HL-60 (cell line): Measurements from ENCODE around the gene RAVER1.

ENCODE experiments used
- DNase-seq, 2 experiments: peaks; one replicate each; pipeline ENCODE4 v3.0.0-alpha.2; 2010 to 2020; ENCODE audit warnings: low read depth in 1 of 2, low spot score in 1 of 2
- H3K27ac ChIP-seq: fragments of 250-450 bp; sonication (Bioruptor Pico); replicated peaks from 2 replicates; pipeline ENCODE4 v1.5.1; 2020; ENCODE audit warnings: mild to moderate bottlenecking, moderate library complexity
- H3K27me3 ChIP-seq: fragments of 250-450 bp; sonication (Bioruptor Pico); 2 replicates; pipeline ENCODE4 v1.5.1; 2021; ENCODE audit warnings: mild to moderate bottlenecking, moderate library complexity; ENCODE audit not compliant: insufficient read depth, poor library complexity, severe bottlenecking
- H3K4me3 ChIP-seq: replicated peaks from 2 replicates; pipeline ENCODE4 v1.5.1; 2011; ENCODE audit warnings: mild to moderate bottlenecking, control low read depth, low read length; ENCODE audit not compliant: insufficient read depth
- GABPA ChIP-seq: IDR thresholded peaks from 2 replicates; pipeline ENCODE4 v1.6.1; 2012; ENCODE audit warnings: low read depth
- POLR2AphosphoS5 ChIP-seq: IDR thresholded peaks from 2 replicates; pipeline ENCODE4 v1.6.1; 2012; ENCODE audit warnings: low read depth
- SPI1 ChIP-seq: IDR thresholded peaks from 2 replicates; pipeline ENCODE4 v1.6.1; 2012; ENCODE audit warnings: low read depth, mild to moderate bottlenecking, borderline replicate concordance
- TF ChIP-seq, protein P1 (sequence below): IDR thresholded peaks from one replicate; pipeline ENCODE4 v1.5.1; 2011; ENCODE audit warnings: low read length, control low read depth, inconsistent platforms; ENCODE audit not compliant: insufficient read depth
- TF ChIP-seq, protein P2 (sequence below): IDR thresholded peaks from 2 replicates; pipeline ENCODE4 v1.6.1; 2012; ENCODE audit warnings: low read depth; ENCODE audit not compliant: insufficient replicate concordance

Gene RAVER1

DNA sequence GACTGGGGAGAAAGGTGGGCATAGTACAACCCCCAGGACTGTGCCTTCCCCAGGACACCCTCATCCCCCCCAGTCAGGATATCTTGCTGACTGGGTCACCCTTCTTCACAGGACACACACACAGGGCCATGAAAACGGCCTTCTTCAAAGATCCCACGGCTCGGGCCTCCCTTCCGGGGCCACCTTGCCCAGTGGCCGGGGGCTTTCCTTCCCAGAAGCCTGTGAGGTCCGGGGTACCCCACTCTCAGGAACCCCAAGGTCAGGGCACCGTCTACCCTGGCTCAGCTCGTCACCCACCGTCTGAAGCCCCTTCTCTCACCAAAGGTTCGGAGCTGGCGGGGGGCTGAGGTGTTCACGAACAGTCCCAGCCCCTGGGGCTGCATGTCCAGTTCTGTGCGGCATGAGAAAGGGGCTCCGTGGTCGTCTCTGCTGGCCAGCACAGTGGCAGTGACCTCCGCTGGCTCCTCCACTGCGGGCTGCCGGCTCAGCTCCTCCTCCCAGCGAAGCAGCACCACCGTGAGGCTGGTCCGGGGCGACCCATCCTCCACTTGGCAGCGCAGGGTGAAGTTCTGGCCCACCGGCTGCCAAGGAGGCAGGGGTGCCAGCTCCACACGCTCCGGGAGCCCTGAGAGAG, 2.1 kb upstream of the RAVER1 start:
- DNase-seq: no peak
- H3K27me3 ChIP-seq: no peaks in the 10 kb centered on the region
- H3K4me3 ChIP-seq: no peak overlapping the region
- TF ChIP-seq, protein P1, sequence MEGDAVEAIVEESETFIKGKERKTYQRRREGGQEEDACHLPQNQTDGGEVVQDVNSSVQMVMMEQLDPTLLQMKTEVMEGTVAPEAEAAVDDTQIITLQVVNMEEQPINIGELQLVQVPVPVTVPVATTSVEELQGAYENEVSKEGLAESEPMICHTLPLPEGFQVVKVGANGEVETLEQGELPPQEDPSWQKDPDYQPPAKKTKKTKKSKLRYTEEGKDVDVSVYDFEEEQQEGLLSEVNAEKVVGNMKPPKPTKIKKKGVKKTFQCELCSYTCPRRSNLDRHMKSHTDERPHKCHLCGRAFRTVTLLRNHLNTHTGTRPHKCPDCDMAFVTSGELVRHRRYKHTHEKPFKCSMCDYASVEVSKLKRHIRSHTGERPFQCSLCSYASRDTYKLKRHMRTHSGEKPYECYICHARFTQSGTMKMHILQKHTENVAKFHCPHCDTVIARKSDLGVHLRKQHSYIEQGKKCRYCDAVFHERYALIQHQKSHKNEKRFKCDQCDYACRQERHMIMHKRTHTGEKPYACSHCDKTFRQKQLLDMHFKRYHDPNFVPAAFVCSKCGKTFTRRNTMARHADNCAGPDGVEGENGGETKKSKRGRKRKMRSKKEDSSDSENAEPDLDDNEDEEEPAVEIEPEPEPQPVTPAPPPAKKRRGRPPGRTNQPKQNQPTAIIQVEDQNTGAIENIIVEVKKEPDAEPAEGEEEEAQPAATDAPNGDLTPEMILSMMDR: no peak
- TF ChIP-seq GABPA: no peak
- TF ChIP-seq POLR2AphosphoS5: no peak
- TF ChIP-seq, protein P2, sequence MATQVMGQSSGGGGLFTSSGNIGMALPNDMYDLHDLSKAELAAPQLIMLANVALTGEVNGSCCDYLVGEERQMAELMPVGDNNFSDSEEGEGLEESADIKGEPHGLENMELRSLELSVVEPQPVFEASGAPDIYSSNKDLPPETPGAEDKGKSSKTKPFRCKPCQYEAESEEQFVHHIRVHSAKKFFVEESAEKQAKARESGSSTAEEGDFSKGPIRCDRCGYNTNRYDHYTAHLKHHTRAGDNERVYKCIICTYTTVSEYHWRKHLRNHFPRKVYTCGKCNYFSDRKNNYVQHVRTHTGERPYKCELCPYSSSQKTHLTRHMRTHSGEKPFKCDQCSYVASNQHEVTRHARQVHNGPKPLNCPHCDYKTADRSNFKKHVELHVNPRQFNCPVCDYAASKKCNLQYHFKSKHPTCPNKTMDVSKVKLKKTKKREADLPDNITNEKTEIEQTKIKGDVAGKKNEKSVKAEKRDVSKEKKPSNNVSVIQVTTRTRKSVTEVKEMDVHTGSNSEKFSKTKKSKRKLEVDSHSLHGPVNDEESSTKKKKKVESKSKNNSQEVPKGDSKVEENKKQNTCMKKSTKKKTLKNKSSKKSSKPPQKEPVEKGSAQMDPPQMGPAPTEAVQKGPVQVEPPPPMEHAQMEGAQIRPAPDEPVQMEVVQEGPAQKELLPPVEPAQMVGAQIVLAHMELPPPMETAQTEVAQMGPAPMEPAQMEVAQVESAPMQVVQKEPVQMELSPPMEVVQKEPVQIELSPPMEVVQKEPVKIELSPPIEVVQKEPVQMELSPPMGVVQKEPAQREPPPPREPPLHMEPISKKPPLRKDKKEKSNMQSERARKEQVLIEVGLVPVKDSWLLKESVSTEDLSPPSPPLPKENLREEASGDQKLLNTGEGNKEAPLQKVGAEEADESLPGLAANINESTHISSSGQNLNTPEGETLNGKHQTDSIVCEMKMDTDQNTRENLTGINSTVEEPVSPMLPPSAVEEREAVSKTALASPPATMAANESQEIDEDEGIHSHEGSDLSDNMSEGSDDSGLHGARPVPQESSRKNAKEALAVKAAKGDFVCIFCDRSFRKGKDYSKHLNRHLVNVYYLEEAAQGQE: no peak
- no peak for TF ChIP-seq SPI1
- no peak overlapping the region for H3K27ac ChIP-seq

DNA sequence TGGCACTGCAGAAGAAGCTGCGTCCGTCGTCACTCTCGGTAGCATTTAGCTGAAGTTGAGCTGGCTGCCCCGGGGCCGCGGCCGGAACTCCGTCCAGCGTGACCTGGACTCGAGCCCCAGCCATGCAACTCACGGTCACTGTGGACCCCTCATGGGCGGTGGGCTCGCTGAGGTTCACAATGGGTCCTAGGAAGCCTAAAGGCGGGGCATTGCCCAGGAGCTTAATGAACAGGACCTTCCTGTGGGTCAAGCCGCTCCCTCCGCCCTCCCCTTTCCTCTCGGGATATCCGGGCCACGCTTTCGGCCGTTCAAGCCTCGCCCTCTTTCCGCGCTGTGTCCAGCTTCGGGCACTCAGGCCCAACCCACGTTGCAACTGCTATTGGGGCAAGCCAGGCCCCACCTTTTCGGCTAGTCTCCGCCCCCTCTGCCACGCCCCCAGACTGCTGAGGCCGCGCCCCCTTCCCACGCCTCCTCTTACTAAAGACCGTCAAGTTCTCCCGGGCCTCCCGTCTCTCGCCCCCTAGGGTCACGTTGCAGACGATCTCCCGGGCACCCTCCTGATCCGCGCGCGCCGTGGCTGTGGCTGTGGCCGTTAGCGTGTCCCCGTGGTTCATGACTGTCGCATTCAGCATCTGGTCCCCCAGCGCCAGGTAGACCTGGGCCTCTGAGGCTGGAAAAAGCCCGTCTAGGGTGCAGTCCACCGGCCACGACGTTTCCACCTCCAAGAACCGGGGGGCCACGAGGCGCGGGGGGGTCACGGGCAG, 1.4 kb upstream of the RAVER1 start:
- TF ChIP-seq SPI1 (no peak), POLR2AphosphoS5 (no peak), GABPA (no peak)
- TF ChIP-seq, protein P2: no peak
- TF ChIP-seq, protein P1: no peak
- Histone ChIP-seq H3K4me3 (no peak overlapping the region), H3K27me3 (no peaks in the 10 kb centered on the region), H3K27ac (no peak overlapping the region)
- peak in 1 of 2 experiments; percentile 19 for DNase-seq

DNA sequence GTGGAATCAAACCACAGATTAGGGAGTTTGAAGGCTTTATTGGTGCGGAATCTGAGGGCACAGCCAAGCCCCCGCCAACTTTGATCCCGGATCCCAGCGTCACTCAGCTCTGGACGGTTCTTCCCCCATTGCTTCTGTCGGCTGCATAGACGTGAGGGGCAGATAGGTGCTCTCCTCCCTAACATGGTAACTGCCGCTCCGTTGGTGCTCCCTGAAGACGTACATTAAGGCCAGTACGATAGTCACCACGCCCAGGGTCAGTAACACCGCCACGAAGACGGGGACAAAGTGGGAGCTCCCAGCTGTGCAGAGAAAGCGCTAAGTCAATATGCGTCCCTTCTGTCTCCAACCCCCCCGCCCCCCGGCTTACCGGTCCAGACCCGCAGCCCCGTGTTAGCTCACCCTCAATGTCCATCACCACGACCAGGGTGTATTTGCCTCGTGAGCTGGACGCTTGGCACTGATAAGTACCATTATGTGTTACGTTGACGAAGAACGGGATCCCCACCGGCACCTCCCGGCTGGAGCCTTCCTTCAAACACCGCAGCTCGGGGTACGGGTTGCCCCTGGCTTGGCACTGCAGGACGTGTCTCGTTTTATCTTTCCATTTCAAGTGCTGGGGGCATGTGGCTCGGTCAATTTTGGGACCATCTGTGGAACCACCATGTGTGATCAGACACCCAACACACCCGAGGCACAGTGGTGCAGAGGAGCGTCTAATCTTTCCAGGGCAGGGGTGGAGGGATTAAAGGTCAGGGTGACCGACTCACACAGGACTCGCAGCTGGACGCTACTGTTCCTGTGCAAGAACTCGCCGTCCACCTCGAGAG, 644 bp upstream of the RAVER1 start:
- H3K4me3 ChIP-seq: peak overlapping the region; percentile 94
- no peak; the same call in 1 of the 2 replicates for TF ChIP-seq POLR2AphosphoS5
- no peak for DNase-seq
- no peaks in the 10 kb centered on the region for H3K27me3 ChIP-seq
- H3K27ac ChIP-seq: peak overlapping the region; percentile 97
